Spleen (tissue), 11 donors: ENCODE data around the gene MPP3. TPM values are rescaled to one million over a fixed set of nuclear protein-coding genes. Genes with fewer than 3 reads are reported as not detected.

Source experiments
- DNase-seq: peaks from one replicate; pipeline ENCODE4 v3.0.0-alpha.2; 2020
- H3K27ac ChIP-seq, 8 donors: fragments of 200-600 bp; sonication (generic) in 7 of 8; 1 replicate in 4 of 8; 2 replicates in 4 of 8; pipeline versions ENCODE4 v1.5.0 to v1.8.0; 2016 to 2021; ENCODE audit warnings: inconsistent platforms in 4 of 8, mild to moderate bottlenecking in 4 of 8, moderate library complexity in 1 of 8
- H3K27me3 ChIP-seq, 7 donors: fragments of 200-600 bp; sonication (generic) in 6 of 7; replicated peaks in 1 of 7; 1 replicate in 4 of 7; 2 replicates in 3 of 7; pipeline versions ENCODE4 v1.5.0 to v1.8.0; 2016 to 2021; ENCODE audit warnings: inconsistent platforms in 3 of 7, mild to moderate bottlenecking in 1 of 7
- H3K36me3 ChIP-seq, 6 donors: fragments of 200-600 bp; sonication (generic) in 5 of 6; 1 replicate in 4 of 6; 2 replicates in 2 of 6; pipeline versions ENCODE4 v1.5.0 to v1.8.0; 2016 to 2021; ENCODE audit warnings: inconsistent platforms in 2 of 6
- H3K4me1 ChIP-seq, 6 donors: fragments of 200-600 bp; sonication (generic) in 5 of 6; 1 replicate in 3 of 6; 2 replicates in 3 of 6; pipeline versions ENCODE4 v1.5.0 to v1.8.0; 2016 to 2021; ENCODE audit warnings: inconsistent platforms in 3 of 6
- H3K4me3 ChIP-seq, 8 donors: fragments of 200-600 bp; sonication (generic) in 7 of 8; 1 replicate in 4 of 8; 2 replicates in 4 of 8; pipeline versions ENCODE4 v1.5.0 to v1.8.0; 2016 to 2021; ENCODE audit warnings: inconsistent platforms in 4 of 8, mild to moderate bottlenecking in 4 of 8, moderate library complexity in 2 of 8
- H3K9me3 ChIP-seq, 8 donors: fragments of 200-600 bp; sonication (generic) in 7 of 8; 1 replicate in 4 of 8; 2 replicates in 4 of 8; pipeline versions ENCODE4 v1.5.0 to v1.8.0; 2016 to 2021; ENCODE audit warnings: inconsistent platforms in 4 of 8
- CTCF ChIP-seq, 11 experiments: fragments of 200-600 bp in 7 of 11; fragments of 450-650 bp in 4 of 11; sonication (generic) in 4 of 11; IDR thresholded peaks in 8 of 11; conservative IDR thresholded peaks in 3 of 11; 1 replicate in 7 of 11; 2 replicates in 4 of 11; pipeline versions ENCODE4 v1.4.0 to v1.8.0; 2016 to 2021; ENCODE audit warnings: antibody characterized with exemption in 11 of 11, inconsistent platforms in 4 of 11, mild to moderate bottlenecking in 1 of 11
- POLR2A ChIP-seq, 3 donors: fragments of 450-650 bp; IDR thresholded peaks; one replicate each; pipeline ENCODE4 v1.5.1; 2017; ENCODE audit warnings: antibody characterized with exemption in 3 of 3, mild to moderate bottlenecking in 1 of 3
- POLR2AphosphoS5 ChIP-seq, 3 donors: sonication (generic); formaldehyde crosslinking; IDR thresholded peaks; one replicate each; pipeline ENCODE4 v1.5.1; 2017; ENCODE audit warnings: antibody characterized with exemption in 3 of 3
- WGBS, 5 donors: extraction: QIAGEN DNeasy Blood & Tissue Kit in 3 of 5; methylation state at CpG; one replicate each; pipeline versions ENCODE4 v1.1.5 to v1.1.7; 2013 to 2018; 5-methylcytosine and 5-hydroxymethylcytosine counted together
- intact Hi-C: fragments of 100-400 bp; cut with DNase I; formaldehyde crosslinking; loops from one replicate; pipeline ENCODE4 v1.15.0; 2023; ENCODE audit warnings: low total_unique reads
- polyA plus RNA-seq, 3 donors: library from polyadenylated mRNA; stranded (reverse); fragments of 200-250 nt; gene quantifications; one replicate each; pipeline ENCODE4 v1.2.1, GENCODE V29; 2013
- total RNA-seq, 7 donors: library from RNA; depleted of rRNA in 3 of 7; stranded (reverse); fragments of >200 nt in 3 of 7; fragmentation: NEBNext Ultra II Directional in 4 of 7; extraction: Animal tissue kit (Norgen Biotek cat#: 25700) in 4 of 7; gene quantifications; one replicate each; pipeline versions ENCODE4 v1.1.0 to v1.2.1, GENCODE V29; 2016 to 2021
- donor health status: healthy with polysubstance abuse.
- donor health status: DM: no; HTN: no; CAD: no; lungs with moderate emphysema.
- donor health status: DM: no; HTN: no; CAD: no.
- donor health status: Bipolar disorder and iron deficiency.
- donor health status: healthy.
- donor health status: DM: no; HTN: no; CAD: no.
- donor health status: DM: yes; HTN: yes; CAD: no.

The MPP3 gene
- total and polyA plus RNA-seq, 10 donors = 1.9 to 23.9 (median 7.1) TPM

GRCh38 chr17:43813386-43813785, 19.6 kb downstream of the MPP3 start:
- Histone ChIP-seq H3K27me3 (peaks cover 0 to 9% (median 0%) of the 10 kb centered on the region in 7 donors), H3K4me1 (no peaks in the 10 kb centered on the region), H3K27ac (no peak overlapping the region), H3K4me3 (no peak overlapping the region), H3K36me3 (peaks cover 0 to 16% (median 0%) of the 10 kb centered on the region in 6 donors), H3K9me3 (no peaks in the 10 kb centered on the region)
- TF ChIP-seq CTCF (IDR thresholded peaks at IDR 0.05 in 8 of 11, conservative IDR thresholded peaks at IDR 0.05 in 3 of 11) (no peak), POLR2A (IDR thresholded peaks at IDR 0.05) (no peak), POLR2AphosphoS5 (IDR thresholded peaks at IDR 0.05) (no peak)
- DNase-seq = no peak
- WGBS, 5 donors = 76 to 92% (median 84%) methylated on average over 2 to 3 of the region's 3 CpGs
- intact Hi-C loops = no loop called here

- 86 to 92% (median 87%) methylated on average over 9 to 10 of the region's 10 CpGs for whole genome bisulfite sequencing, 5 donors
- peaks cover 0 to 16% (median 0%) of the 10 kb centered on the region in 6 donors for H3K36me3 ChIP-seq
Observed at GRCh38 chr17:43812396-43813265, 20.3 kb downstream of the MPP3 start.

GRCh38 chr17:43810823-43811222, 22.1 kb downstream of the MPP3 start:
- 86 to 96% (median 93%) methylated on average over 5 of the region's 5 CpGs for WGBS, 5 donors
- Histone ChIP-seq H3K4me1 (no peaks in the 10 kb centered on the region), H3K9me3 (no peaks in the 10 kb centered on the region), H3K27ac (no peak overlapping the region), H3K4me3 (no peak overlapping the region), H3K27me3 (peaks cover 0 to 13% (median 0%) of the 10 kb centered on the region in 7 donors), H3K36me3 (peaks cover 0 to 16% (median 0%) of the 10 kb centered on the region in 6 donors)
- intact Hi-C loops = no loop called here
- no peak for DNase-seq
- TF ChIP-seq CTCF (IDR thresholded peaks at IDR 0.05 in 8 of 11, conservative IDR thresholded peaks at IDR 0.05 in 3 of 11) = no peak
- TF ChIP-seq POLR2AphosphoS5 (IDR thresholded peaks at IDR 0.05) = no peak
- TF ChIP-seq POLR2A (IDR thresholded peaks at IDR 0.05) = no peak

More at GRCh38 chr17:43812396-43813265, 20.3 kb downstream of the MPP3 start:
- DNase-seq = no peak
- no peak overlapping the region for H3K27ac ChIP-seq
- H3K27me3 ChIP-seq = peaks cover 0 to 13% (median 0%) of the 10 kb centered on the region in 7 donors
- H3K9me3 ChIP-seq = no peaks in the 10 kb centered on the region
- H3K4me3 ChIP-seq = no peak overlapping the region
- intact Hi-C loops = no loop called here
- H3K4me1 ChIP-seq = no peaks in the 10 kb centered on the region
- no peak for TF ChIP-seq POLR2AphosphoS5 (IDR thresholded peaks at IDR 0.05)
- TF ChIP-seq POLR2A (IDR thresholded peaks at IDR 0.05) = no peak
- no peak for TF ChIP-seq CTCF (IDR thresholded peaks at IDR 0.05 in 8 of 11, conservative IDR thresholded peaks at IDR 0.05 in 3 of 11)

- no peak for DNase-seq
- no peak overlapping the region for H3K4me3 ChIP-seq
- WGBS, 5 donors = 77 to 88% (median 85%) methylated on average over 4 of the region's 4 CpGs
- no peaks in the 10 kb centered on the region for H3K9me3 ChIP-seq
- intact Hi-C loops = no loop called here
- TF ChIP-seq POLR2AphosphoS5 (IDR thresholded peaks at IDR 0.05) (no peak), POLR2A (IDR thresholded peaks at IDR 0.05) (no peak), CTCF (IDR thresholded peaks at IDR 0.05 in 8 of 11, conservative IDR thresholded peaks at IDR 0.05 in 3 of 11) (no peak)
- H3K36me3 ChIP-seq = peaks cover 0 to 16% (median 0%) of the 10 kb centered on the region in 6 donors
- no peaks in the 10 kb centered on the region for H3K4me1 ChIP-seq
- no peak overlapping the region for H3K27ac ChIP-seq
- peaks cover 0 to 13% (median 0%) of the 10 kb centered on the region in 7 donors for H3K27me3 ChIP-seq
Observed at GRCh38 chr17:43810226-43810715, 22.7 kb downstream of the MPP3 start.
